T-helper 9 cell (primary cell): ENCODE data around the gene ADGRF5.
"Not testable (repeated sequence)": the region's sequence is repeated elsewhere in the genome, so short reads cannot be mapped to it uniquely, and the experiment has no call there.

Source experiments
- DNase-seq: peaks from one replicate; pipeline ENCODE4 v3.0.0-alpha.2; 2020

Gene ADGRF5

DNA sequence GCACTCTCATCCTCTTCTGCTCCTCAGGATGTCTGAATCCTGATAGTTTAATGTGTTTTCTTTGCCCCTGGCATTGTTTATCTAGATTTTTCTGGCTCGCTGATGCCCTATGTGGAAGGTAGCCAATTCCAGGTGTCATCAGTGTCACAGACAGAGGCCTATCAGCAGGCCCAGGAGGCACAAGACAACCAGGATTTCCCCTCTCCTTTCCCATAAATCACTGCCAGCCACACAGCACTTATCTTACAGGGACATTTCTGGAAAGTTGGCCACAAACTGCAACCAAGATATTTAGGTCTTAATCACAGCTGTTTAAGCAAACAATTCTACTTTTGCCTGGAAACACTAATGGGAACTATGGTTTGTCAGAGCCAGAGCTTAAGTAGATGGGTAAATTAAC is 28.1 kb downstream of the ADGRF5 start:
- DNase-seq: no peak

GRCh38 chr6:46891252-46891795 is 30.4 kb downstream of the ADGRF5 start:
- DNase-seq: no peak

- no peak for DNase-seq
Observed at GRCh38 chr6:46888578-46888977, 33.2 kb downstream of the ADGRF5 start.

DNA sequence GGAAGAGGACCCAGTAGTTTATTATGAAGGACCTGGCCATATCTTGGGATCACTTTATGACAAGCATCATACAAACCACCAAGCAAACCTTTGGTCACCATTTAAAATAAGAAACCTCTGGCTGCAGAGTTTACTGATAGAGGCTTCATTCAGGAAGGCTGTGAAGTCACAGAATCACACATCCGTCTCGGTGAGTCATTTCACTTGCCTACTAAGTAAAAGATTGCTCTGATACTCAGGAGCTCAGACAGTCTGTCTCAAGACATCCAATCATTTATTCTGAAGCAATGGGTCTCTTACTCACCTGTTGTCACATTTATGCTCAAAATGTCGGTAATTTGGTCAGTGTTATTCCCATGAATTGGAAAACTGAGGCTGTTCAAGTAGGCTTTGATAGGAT is 33.7 kb downstream of the ADGRF5 start:
- no peak for DNase-seq

GRCh38 chr6:46882645-46883044 is 39.1 kb downstream of the ADGRF5 start:
- DNase-seq: no peak

GRCh38 chr6:46879003-46879402 is 42.7 kb downstream of the ADGRF5 start:
- DNase-seq: no peak

DNA sequence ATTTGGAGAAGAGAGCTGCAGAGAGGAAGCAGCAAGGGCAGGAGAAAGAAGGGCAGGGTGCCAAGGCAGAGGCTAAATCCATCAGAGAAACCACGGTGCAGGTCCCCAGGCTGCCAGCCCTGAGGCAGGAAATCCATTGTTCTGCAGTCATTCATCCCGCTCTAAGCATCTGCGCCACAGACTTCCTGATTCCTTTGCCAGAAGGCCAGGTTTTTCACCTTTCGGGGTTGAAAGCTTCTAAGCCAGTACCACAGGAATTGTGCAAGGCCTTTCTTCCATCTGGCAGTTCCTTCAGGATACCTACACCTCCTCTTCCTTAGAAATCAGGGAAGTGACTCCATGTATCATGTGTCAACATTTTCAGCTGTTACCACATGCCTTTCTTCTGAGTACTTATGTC is 45.6 kb downstream of the ADGRF5 start:
- no peak for DNase-seq

GRCh38 chr6:46867411-46867810 is 54.3 kb downstream of the ADGRF5 start:
- DNase-seq: no peak

- no peak for DNase-seq
Observed at GRCh38 chr6:46865221-46865620, 56.5 kb downstream of the ADGRF5 start.

GRCh38 chr6:46863791-46864190 is 57.9 kb downstream of the ADGRF5 start:
- no peak for DNase-seq

GRCh38 chr6:46862381-46862780 is 59.4 kb downstream of the ADGRF5 start:
- no peak for DNase-seq

- peak; percentile 3 for DNase-seq
Observed at GRCh38 chr6:46855966-46856365, 65.8 kb downstream of the ADGRF5 start.

DNA sequence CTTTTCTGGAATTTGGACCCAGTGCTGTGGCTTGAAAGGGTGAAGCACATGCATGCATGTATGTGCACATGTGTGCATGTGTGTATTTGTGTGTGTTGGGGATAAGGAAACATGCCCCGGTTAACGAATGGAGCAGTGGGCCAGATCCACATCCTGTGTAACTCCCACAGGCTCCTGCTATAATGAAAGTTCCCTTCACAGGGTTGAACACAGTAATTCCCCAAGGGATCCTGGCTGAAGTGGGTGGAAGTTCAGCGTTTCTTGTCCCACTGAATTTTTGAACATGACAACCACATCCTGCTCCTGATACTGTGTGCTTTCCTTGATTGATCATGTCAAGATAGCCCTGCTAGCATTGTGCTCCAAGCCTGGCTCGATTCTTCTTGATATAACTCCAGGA is 70.2 kb downstream of the ADGRF5 start:
- not testable (repeated sequence) for DNase-seq

GRCh38 chr6:46850792-46851191 is 70.9 kb downstream of the ADGRF5 start:
- DNase-seq: no peak

GRCh38 chr6:46849361-46849690 is 72.4 kb downstream of the ADGRF5 start:
- no peak for DNase-seq

- DNase-seq: peak; percentile 37
Observed at GRCh38 chr6:46848684-46849360, 72.9 kb downstream of the ADGRF5 start.

- DNase-seq: no peak
Observed at GRCh38 chr6:46845126-46845525, 76.6 kb downstream of the ADGRF5 start.

- not testable (repeated sequence) for DNase-seq
Observed at GRCh38 chr6:46842252-46842846, 79.4 kb downstream of the ADGRF5 start.

DNA sequence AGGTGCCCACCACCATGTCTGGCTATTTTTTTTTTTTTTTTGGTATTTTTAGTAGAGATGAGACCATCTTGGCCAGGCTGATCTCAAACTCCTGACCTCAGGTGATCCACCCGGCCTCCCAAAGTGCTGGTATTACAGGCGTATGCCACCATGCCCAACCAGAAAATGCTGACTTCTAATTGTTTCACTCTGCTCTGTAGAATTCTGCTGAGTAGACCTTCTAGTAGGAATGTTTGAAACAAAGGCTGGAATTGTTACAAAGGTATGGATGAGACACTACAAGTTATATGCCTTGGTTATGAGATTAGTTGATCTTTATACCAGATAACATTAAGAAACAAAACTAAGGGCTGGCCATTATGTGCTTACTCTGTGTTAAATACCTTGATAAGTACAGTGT is 83.7 kb downstream of the ADGRF5 start:
- no peak for DNase-seq

GRCh38 chr6:46834991-46835390 is 86.7 kb downstream of the ADGRF5 start:
- not testable (repeated sequence) for DNase-seq

- not testable (repeated sequence) for DNase-seq
Observed at GRCh38 chr6:46834257-46834916, 87.4 kb downstream of the ADGRF5 start.

DNA sequence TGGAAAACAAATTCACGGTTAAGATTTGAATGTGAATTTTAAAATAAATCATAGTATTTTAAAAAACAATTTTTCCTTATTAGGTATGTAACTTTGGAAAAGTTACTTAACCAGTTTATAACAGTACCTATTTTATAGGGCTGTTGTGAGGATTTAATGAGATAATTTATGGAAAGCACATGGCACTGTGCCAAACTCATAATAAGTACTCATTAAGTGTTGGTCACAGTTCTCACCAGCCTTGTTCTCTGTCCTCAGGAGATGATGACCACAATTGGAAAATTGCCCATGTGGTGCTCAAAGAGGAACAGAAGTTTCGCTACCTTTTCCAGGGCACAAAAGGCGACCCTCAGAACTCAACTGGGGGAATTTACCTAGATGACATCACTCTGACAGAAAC is 88.9 kb downstream of the ADGRF5 start:
- DNase-seq: no peak

- DNase-seq: no peak
Observed at GRCh38 chr6:46828939-46829338, 92.8 kb downstream of the ADGRF5 start.

DNA sequence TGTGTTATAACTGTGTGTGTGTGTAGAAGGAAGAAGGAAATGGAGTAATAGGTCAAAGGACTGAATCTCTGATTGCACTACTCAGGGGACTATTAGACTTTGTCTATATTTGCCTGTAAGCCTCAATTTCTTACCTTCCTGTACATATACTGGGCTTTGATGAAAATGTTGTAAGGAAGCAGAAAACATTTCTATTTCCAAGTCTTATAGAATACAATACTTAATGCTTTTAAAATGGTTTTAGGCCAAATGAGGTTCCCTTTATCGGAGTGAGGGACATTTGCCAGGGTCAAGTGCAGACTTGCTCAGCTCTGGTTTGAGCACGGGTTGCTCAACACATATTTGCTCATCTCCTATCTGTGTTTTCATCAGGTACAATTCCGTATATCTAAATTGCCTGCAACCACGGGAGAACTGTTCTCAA is 100.3 kb downstream of the ADGRF5 start:
- DNase-seq: no peak
